Fibroblast of skin of right quadriceps (primary cell): Measurements from ENCODE around the gene C9orf50.
"Not testable (repeated sequence)": the region's sequence is repeated elsewhere in the genome, so short reads cannot be mapped to it uniquely, and the experiment has no call there.

Source experiments
- DNase-seq: peaks from one replicate; pipeline ENCODE4 v3.0.0-alpha.2; 2013

C9orf50 gene

DNA sequence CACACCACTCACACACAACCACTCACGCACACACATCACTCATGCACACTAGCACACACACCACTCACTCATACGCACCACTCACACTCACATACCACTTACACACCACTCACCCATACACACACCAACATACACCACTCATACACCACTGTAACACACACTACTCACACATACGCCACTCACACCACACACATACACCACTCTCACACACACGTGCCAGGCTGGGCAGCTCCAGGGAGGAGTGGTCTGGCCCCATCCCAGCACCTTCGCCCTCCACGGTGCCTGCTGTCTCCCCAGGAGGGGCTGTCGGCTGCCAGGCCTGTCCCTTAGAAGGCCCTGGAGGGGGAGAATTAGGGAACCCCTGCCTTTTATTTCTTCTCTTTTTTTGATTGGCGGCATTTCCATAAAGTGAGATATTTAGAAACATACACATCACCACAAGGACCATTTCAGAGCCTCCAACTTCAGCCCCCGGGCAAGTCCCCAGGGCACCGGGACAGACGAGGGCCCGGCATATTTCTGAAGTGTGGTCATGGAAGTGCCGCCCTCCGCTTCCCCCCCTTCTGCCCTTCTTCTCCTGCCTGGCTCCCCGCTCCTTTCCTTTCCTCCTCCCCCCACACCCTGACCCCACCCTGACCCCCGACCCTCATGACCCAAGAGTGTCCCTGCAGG, 27.3 kb upstream of the C9orf50 start:
- peak; percentile 40 for DNase-seq

DNA sequence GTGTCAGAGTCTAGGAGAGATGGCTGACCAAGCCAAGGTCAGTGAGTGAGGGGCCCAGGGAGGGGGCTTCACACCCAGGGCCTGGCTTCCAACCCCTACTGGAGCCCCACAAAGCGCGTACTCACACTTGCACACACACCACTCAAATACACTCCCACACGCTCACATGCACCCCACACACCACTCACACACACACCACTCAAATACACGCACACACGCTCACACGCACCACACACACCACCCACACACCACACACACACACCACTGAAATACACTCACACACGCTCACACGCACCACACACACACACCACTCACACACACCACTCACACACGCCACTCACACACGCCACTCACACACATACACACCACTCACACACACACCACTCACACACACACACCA, 26.7 kb upstream of the C9orf50 start:
- DNase-seq, result no peak

DNA sequence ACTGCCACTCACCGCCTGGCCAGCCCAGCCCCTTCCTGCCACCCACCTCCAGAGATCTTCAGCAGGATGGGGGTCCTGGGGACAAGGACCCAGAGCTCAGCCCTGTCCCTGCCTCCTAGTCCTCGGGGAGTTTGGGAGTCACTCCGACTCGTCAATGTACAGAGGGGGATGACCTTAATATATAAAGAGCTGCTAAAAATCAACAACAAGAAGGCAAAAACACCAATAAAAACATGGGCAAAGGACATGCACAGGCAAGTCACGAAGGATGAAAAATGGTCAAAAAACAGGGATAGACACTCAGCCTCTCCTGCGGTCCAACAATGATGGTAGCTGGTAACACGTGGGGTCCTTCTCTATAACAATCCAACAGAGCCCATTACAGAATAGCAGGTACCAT, 25.8 kb upstream of the C9orf50 start:
- DNase-seq, result no peak

DNA sequence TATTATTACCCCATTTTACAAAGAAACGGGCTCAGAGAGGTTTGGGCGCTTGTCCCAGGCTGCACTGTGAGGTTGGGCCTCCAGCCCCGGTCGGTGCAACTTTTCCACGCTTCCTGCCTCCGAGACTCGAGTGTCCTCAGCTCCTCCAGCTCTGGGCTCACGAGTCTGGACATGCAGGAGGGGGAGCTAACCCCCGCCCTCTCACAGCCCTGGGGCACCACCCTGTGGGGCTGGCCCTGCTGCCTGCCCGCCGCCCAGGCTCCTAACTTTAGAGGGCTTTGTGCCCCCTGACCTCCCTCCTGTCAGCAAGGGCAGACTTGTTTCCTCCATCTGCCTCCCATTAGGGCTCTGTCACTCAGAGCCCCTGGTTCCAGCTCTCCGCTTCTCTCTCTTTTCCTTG, 25.4 kb upstream of the C9orf50 start:
- DNase-seq, result no peak

DNA sequence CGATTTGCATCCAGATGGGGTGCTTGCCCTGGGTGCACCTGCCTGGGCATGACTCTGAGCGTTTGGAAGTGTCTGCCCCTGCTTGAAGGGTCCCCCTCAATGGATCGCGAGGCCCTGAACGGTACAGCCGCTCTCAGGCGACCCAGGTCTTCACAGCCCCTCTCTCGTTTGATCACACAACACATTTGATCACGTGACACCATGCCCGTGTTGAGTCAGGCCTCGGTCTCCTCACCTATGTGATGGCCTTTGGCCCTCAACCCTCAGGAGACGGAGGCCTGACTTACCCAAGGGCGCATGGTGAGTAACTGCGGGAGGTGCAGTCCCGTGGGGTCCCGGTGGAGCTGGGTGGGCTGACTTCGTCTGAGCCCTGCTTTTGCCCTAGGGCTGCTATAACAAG, 24.0 kb upstream of the C9orf50 start:
- no peak for DNase-seq

DNA sequence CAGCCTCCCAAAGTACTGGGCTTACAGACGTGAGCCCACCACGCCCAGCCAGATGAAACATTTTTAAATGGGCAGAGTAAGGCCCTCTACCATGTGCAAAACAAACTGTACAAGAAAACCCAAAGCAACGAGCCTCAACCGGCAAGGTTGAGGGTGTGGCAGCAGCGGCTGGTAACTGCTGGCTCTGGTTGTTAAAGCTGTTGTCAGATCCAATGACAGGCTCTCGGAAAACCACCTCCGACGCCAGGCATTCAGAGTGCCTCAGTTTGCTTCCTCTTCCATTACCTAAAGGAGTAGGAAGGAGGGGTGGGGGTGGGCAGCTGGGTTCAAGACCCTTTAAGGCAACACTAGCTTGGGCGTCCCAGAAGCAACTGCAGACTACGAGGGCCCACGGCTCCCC, 23.5 kb upstream of the C9orf50 start:
- no peak for DNase-seq

DNA sequence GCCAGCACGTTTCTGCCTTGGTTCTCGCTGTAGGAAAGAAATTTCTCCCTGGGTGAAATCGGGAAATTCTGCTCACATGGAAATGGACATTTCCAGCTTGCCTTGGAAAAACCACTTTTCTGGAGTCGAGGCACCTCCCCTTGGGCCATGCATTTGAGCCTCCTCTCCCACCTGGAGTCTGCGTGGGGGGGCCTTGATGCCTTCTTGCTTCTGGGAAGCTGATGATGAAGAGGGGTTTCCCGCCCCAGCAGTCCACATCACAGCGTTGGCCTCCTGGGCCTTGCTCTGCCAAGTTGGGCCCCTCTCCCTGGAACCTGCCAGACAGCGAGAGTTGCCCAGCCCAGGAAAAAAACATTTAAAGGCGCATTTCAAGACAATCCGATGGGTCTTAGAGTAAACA, 22.8 kb upstream of the C9orf50 start:
- no peak for DNase-seq

DNA sequence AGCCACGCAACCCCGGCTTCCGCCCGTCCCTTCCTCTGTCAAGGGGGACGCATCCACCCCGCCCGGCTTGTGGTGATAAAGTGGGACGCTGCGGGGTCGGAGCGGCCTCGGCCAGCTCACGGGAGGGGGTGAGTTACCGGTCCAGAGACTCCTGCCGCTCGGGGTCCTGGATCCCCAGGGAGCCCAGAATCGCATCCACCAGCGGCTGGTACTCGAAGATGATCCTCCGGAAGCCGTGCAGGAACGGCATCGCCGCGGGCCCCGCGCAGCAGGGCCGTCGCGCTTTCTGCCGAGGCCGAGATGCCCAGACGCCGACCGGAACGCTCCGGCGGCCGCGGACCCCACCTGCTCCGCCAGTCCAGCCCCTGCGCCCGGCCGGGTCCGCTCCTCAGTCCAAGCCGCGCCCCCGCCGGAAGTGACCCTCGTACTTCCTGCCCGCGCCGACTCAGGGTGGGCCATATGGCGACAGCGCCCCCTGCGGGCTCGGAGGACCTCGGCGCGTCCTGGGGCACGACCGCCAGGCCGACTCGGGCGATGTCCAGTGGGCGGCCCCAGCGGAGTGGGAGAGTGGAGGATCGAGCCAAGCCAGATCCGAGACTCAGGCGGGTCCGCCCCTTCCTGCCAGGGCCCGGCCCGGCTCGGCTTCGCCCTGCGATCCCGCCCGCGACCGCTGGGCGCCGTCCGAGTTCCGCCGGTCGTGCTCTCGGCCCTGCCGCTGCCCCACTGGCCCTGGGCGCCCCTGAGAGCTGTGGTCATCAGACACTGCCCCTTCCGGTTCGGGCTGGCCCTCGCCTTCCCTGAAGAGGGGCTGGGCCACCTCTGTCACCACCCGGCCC, 21.1 kb upstream of the C9orf50 start, which contains the start of gene ASB6:
Gene ASB6, minus strand, starts transcription at position 402 of the 836 bp plus-strand sequence. Its CDS starts 152 bp downstream, at position 250.
- peak; percentile 96 for DNase-seq

DNA sequence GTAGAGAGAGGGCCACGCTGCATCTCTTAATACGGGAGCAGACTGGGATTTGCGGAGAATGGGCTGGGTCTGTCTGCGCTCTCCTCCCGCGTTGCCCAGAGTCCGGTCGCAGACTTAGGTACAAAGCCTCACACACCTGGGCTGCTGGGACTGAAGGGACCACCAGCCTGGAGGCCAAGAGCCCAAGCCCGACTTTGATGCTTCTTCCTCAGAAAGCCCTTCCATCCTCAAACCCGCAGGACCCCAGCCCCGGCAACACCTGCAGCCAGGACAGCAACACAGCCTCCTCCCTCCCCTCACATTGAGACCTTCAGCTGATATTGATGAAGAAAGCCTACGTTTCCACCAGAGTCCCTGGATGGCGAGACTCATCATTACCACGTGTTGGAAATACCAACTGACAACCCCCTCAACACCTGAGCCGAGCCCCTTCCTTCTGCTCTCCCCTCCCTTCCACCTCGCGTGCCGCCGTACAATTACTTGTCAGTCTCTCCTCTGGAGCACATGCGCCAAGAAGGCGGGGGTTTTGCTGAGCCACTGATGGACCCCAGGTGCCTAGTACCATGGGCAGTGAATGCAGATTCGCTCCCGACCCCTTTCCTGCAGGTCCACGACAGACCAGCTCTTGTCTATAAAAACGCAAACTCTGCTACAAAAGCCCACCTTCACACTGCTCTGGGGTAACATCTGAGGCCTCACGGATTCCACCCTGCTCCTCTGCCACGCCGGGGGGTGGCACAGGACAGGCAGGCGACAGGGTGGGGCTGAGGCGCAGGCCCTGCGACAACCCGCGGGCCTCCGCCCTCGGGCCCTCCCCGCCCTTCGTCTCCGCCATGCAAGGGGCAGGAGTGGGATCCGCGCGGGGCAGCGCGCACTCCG, 20.2 kb upstream of the C9orf50 start:
- no peak for DNase-seq

DNA sequence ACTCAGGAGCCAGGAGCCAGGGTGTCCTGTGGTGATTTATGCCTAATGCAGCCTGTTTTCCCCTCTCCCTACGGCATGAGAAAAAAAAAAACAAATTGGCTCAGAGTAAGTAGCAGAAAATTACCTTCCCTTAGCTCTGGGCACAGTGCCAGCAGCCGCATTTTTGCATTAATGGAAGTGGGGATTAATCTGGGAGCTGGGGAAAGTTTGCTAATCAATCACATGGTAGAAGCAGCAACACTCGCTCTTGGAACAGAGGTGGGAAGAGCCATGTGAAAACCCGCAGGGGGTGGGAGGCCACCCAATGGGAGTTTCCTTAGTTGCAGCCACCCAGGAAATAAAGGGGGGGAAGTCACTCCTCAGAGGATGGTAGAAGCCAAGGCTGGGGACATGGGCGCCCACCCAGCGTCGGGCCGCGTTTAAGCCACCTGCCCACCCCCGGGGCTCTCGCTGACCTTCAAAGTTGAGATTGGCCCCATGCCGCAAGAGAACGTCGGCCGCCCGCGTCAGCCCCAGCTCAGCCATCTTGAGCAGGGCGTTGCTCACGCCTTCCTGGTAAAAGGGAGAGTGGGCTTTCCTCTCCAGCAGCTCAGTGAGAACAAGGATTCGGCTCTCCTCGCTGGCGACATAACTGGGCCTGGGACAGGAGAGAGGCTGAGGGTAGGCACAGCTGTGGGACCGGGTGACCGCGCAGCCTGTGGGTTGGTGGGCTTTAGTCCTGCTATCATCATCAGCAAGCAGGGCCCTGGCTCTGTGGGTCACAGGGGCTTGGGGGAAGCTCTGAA, 19.4 kb upstream of the C9orf50 start:
- peak; percentile 72 for DNase-seq

DNA sequence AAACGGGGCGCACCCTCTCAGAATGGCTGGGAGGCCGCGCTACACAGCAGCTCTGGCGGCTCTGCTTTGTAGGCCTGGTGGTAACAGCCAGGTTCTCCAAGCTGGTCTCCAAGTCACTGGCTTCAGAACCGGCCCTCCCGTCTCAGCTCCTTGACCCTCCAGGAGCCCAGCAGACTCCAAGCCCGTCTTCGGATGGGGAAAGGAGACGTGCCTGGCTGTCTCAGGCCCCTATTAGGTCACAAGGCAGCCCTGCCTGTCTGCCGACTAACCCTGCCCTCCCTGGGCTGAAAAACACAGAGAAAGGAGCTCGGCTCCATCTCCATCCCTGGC, 18.8 kb upstream of the C9orf50 start:
- no peak for DNase-seq

DNA sequence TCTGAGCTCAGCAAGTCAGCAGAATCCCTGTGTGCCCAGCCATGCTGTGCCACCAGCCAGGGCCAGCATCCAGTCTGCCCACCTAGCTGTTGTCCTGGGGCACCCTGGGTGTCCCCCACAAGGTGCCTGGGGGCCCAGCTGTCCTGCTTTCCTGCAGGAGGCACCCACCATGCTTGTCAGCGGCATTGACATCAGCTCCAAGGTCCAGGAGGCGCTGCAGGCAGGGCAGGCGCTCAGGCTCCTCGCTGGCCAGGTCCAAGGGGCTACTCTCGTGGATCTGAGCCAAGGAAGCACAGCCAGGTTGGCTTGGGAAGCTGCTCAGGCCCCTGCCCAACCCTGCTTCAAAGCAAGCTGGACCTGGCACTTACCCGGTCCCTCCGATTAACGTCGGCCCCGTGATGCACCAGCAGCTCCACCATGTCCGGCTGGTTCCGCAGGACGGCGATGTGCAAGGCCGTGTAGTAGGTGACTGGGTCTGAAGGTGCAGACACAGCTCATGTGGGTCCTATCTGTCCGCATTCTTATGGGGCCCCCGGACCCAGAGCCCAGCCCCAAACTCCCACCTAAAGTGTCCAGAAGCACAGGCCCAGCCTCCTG, 18.2 kb upstream of the C9orf50 start:
- DNase-seq, result no peak

DNA sequence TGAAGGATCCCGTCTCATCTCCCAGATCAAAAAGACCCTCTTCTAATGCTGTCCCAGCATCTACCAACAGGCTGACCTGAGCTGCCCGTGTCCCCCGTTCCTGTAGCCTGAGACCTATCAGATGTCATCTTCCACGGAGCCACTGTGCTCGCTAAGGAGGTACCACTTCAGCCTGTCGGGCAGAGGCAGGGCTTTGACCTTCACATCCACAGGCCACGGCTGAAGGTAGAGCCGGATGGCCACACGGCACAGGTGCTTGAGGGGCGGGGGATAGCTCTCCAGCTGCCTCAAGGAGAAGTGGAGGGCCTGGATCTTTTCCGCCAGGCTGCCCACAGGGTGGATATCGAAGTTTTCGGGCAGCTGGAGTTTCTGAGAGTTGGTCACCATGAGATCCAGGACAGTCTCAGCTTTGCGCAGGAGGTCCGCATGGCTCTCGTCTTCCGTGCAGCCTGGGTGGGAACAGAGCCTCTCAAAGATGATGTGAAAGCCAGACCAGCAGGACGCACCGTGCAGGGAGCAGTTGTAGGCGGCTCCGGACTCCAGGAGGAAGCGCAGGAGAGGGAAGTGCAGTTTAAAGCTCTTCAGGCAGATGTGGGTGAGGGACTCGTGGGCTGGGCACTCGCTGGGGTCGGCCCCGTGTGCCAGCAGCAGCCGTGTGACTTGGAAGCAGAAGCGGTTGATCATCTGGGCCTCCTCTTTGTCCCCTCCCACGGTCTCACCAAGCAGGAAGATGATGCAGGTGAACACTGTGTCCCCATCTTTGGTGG, 17.0 kb upstream of the C9orf50 start:
- no peak for DNase-seq

DNA sequence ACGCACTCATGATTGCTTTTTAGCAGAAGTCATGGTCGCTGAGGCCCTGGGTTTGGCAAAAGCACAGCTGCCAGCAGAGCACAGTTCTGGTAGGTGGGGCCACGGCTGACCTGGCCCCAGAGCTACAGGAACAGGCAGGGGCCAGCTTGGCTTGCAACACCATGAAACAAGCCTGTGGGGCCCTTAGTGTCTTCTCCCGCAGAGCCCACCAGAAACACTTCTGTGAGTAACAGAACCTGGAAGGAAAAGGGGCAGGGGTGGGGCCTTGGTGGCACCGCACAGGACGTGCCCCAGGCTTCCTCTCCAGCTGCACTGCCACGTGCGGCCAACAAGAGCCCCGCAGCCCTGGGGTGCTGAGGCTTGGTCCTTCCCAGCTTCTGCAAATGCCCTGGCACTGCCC, 16.2 kb upstream of the C9orf50 start:
- no peak for DNase-seq

DNA sequence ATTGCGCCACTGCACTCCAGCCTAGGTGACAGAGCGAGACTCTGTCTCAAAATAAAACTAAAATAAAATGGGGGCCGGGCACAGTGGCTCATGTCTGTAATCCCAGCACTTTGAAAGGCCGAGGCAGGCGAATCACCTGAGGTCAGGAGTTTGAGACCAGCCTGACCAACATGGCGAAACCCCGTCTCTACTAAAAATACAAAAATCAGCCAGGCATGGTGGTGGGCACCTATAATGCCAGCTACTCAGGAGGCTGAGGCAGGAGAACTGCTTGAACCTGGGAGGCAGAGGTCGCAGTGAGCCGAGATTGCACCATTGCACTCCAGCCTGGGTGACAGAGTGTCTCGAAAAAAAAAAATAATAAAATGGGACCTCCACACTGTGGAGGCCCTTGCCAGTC, 15.4 kb upstream of the C9orf50 start:
- not testable (repeated sequence) for DNase-seq

DNA sequence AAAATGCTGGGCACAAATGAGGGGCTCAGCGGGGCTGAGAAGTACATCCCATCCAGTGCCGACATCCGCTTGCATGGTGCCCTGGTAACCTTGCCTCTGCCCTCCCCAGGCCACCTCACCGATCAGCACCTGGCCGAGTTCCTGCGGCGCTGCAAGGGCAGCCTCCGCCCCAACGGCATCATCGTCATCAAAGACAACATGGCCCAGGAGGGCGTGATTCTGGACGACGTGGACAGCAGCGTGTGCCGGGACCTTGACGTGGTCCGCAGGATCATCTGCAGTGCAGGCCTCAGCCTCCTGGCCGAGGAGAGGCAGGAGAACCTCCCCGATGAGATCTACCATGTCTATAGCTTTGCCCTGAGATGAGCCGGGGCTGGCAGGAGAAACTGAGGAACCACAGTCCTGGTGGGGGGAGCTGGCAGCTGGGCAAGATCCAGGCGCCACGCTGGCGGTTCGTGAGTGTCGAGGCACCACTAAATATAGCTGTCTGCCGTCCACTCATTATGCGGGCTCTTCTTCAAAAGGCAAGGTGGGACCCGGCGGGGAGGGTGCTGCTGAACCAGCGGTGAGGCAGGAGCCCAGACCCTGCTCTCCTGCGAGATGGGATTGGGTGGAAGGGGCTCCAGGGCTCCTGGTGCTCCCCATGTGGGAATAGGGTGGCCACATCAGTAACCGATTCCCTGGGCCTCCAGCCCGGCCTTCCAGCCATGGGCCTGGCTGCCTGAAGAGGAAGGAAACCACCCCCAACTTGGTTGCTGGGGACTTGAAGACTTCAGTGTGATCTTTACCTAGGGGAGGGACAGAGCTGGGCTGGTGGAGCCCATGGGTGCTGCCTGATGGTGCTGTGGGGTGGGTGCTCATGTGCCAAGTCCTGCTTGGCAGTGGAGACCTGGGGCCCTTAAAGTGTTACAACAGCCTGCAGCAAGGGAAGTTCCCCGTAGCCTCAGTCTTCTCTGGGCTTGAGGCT, 14.5 kb upstream of the C9orf50 start:
- DNase-seq, result no peak

DNA sequence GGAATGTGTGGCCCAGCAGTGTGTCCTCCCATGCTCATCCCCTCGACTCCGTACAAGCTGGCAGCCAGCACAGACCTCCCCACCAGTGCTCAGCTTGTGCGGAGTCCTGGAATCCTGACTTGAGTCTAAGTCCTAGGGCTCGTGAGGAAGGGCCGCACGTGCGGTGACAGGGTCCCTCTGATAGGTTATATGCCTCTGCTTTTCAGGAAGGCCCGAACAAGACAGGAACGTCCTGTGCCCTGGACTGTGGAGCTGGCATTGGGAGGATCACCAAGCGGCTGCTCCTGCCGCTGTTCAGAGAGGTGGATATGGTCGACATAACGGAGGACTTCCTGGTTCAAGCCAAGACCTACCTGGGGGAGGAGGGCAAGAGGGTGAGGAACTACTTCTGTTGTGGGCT, 12.9 kb upstream of the C9orf50 start:
- DNase-seq, result no peak

DNA sequence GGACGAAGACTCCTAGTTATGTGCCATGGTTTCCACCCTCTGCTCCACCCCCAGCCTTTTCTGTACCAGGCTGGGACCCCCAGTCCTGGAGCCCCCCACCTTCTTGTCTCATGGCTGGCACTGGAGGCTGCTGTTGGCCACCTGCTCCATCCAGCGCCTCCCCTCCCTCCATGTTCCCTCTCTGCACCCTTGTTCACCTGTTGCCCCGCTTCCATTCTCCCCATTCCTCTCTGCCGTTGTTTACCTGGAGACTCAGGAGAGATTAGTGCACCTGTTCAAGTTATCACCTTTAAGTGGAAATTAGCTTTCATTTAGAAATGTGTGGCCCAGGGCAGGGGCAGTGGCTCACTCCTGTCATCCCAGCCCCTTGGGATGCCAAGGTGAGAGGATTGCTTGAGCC, 12.3 kb upstream of the C9orf50 start:
- no peak for DNase-seq

DNA sequence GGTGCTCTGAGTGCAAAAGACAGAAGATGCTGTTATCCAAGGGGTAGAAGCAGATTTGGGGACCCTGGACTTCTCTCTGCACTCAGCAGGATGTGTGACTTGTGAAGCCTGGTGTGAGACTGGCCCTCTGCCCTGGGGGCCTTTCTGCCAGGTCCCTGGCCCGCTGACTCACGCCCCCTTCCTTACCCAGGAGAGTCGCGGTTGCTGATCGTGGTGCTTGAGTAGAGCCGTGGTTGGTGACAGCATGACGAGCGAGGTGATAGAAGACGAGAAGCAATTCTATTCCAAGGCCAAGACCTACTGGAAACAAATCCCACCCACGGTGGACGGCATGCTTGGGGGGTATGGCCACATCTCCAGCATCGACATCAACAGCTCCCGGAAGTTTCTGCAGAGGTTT, 11.6 kb upstream of the C9orf50 start:
- DNase-seq, result peak; percentile 28

DNA sequence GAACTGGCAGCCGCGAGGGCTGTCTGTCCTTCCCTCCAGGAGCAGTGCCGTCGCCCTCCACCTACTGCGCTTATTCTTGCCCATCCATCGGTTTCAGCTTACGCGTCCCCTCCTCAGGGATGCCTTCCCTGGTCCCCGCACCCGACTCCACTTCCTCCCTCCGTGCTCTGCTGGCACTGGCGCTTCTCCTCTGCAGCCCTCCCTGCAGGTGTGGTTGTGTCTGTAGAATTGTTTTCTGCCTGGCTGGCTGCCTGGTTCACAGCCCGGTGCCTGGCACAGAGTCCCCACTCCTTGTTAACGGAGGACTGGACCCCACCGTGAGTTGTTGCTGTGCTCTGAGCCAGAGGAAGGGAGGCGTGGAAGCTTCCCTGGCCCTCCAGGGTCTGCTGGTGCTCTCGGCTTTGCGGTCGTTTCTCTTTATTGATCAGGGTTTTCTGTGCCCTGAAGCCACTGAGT, 10.8 kb upstream of the C9orf50 start:
- no peak for DNase-seq
